Endothelial cell of umbilical vein (primary cell): Measurements from ENCODE around the gene PKD2L1. TPM values are rescaled to one million over a fixed set of nuclear protein-coding genes. Genes with fewer than 3 reads are reported as not detected.
A peak's percentile ranks its signal among the peaks of the same experiment; 100 is the strongest.
"Not testable (repeated sequence)": the region's sequence is repeated elsewhere in the genome, so short reads cannot be mapped to it uniquely, and the experiment has no call there.

Experiments used
- BruUV-seq: library from RNA; stranded (reverse); fragments of 400-500 nt; replicated peaks from 2 replicates; lab custom pipeline; 2021; lab: Mats Ljungman, UMichigan
- CTCF ChIA-PET: fragments of 300-600, 350-600 bp; sonication (Branson Sonifier 250); formaldehyde crosslinking; loops from one replicate; lab custom pipeline; 2021; ENCODE audit warnings: antibody characterized with exemption, inconsistent platforms; lab: Charles Lee
- POLR2A ChIA-PET: fragments of 300-600, 350-600 bp; sonication (Branson Sonifier 250); formaldehyde crosslinking; loops from one replicate; lab custom pipeline; 2021; ENCODE audit warnings: antibody characterized with exemption, inconsistent platforms; lab: Charles Lee
- DNase-seq: peaks from one replicate; pipeline ENCODE4 v3.0.0-alpha.2; 2011; ENCODE audit warnings: low read depth, low spot score
- FAIRE-seq: peaks from 2 replicates; lab custom pipeline; 2011; peaks lifted over from hg19 to GRCh38; lab: Jason Lieb, UNC
- H2AFZ ChIP-seq: 2 replicates; pipeline ENCODE4 v1.6.0; 2012; ENCODE audit warnings: low read depth, low read length, control low read depth, inconsistent platforms
- H3K27ac ChIP-seq: 2 replicates; pipeline ENCODE4 v1.5.1; 2011; ENCODE audit warnings: low read depth, mild to moderate bottlenecking, control low read depth, low read length, moderate library complexity; ENCODE audit not compliant: insufficient read depth
- H3K27me3 ChIP-seq, 2 experiments: 2 replicates each; pipeline versions ENCODE4 v1.6.0 to v1.6.1; 2011; ENCODE audit warnings: low read length in 2 of 2, mixed read lengths in 1 of 2; ENCODE audit not compliant: control insufficient read depth in 2 of 2, insufficient read depth in 2 of 2
- H3K36me3 ChIP-seq, 2 experiments: 2 replicates in 1 of 2; 3 replicates in 1 of 2; pipeline ENCODE4 v1.5.1; 2011; ENCODE audit warnings: low read length in 2 of 2, mild to moderate bottlenecking in 1 of 2, moderate library complexity in 1 of 2; ENCODE audit not compliant: control insufficient read depth in 2 of 2, insufficient read depth in 2 of 2; ENCODE audit errors: extremely low read depth in 1 of 2
- H3K4me1 ChIP-seq: 3 replicates; pipeline ENCODE4 v1.5.1; 2011; ENCODE audit warnings: mild to moderate bottlenecking, low read length; ENCODE audit not compliant: control insufficient read depth, insufficient read depth; ENCODE audit errors: extremely low read depth
- H3K4me2 ChIP-seq: 2 replicates; pipeline ENCODE4 v1.6.1; 2011; ENCODE audit warnings: low read length, control low read depth, mixed read lengths; ENCODE audit not compliant: insufficient read depth
- H3K4me3 ChIP-seq, 3 experiments: fragments of 200-600 bp in 1 of 3; sonication (generic), shearing (Covaris generic) in 1 of 3; replicated peaks in 1 of 3; 2 replicates each; pipeline ENCODE4 v1.5.1; 2011 to 2016; ENCODE audit warnings: control low read depth in 3 of 3, low read length in 3 of 3, mild to moderate bottlenecking in 2 of 3, inconsistent platforms in 1 of 3, low read depth in 1 of 3, moderate library complexity in 1 of 3; ENCODE audit not compliant: insufficient read depth in 1 of 3
- H3K79me2 ChIP-seq: 2 replicates; pipeline ENCODE4 v1.6.0; 2012; ENCODE audit warnings: low read length, inconsistent platforms; ENCODE audit not compliant: control insufficient read depth, insufficient read depth
- H3K9ac ChIP-seq: replicated peaks from 2 replicates; pipeline ENCODE3; 2011; ENCODE audit warnings: low read length, control low read depth; ENCODE audit not compliant: insufficient read depth; ENCODE audit errors: extremely low read depth
- H3K9me1 ChIP-seq: replicated peaks from 3 replicates; pipeline ENCODE4 v1.6.0; 2011; ENCODE audit warnings: mild to moderate bottlenecking, low read length; ENCODE audit not compliant: control insufficient read depth, insufficient read depth; ENCODE audit errors: extremely low read depth
- H3K9me3 ChIP-seq: replicated peaks from 2 replicates; pipeline ENCODE4 v1.5.1; 2012; ENCODE audit warnings: low read length, inconsistent platforms; ENCODE audit not compliant: control insufficient read depth, insufficient read depth
- H4K20me1 ChIP-seq: replicated peaks from 2 replicates; pipeline ENCODE3; 2011; ENCODE audit warnings: mild to moderate bottlenecking, low read length; ENCODE audit not compliant: control insufficient read depth, insufficient read depth; ENCODE audit errors: extremely low read depth
- CTCF ChIP-seq, 2 donors: IDR thresholded peaks; 1 replicate in 1 of 2; 2 replicates in 1 of 2; pipeline ENCODE4 v1.5.1; 2011; ENCODE audit warnings: low read length in 2 of 2, mild to moderate bottlenecking in 2 of 2, moderate library complexity in 2 of 2, control low read depth in 1 of 2, inconsistent platforms in 1 of 2, low read depth in 1 of 2; ENCODE audit not compliant: insufficient read depth in 1 of 2; ENCODE audit errors: extremely low read depth in 1 of 2
- EZH2 ChIP-seq: IDR thresholded peaks from 2 replicates; pipeline ENCODE4 v1.6.1; 2012; ENCODE audit warnings: borderline replicate concordance, low read depth, mild to moderate bottlenecking, moderate library complexity, low read length, inconsistent platforms; ENCODE audit not compliant: severe bottlenecking
- FOS ChIP-seq: IDR thresholded peaks from 2 replicates; pipeline ENCODE4 v1.6.1; 2011; ENCODE audit warnings: mild to moderate bottlenecking, low read length, moderate library complexity, borderline replicate concordance; ENCODE audit not compliant: insufficient read depth
- GATA2 ChIP-seq: IDR thresholded peaks from 2 replicates; pipeline ENCODE4 v1.7.0; 2011; ENCODE audit warnings: low read depth, mild to moderate bottlenecking, moderate library complexity, mixed read lengths, low read length; ENCODE audit not compliant: insufficient read length, insufficient read depth
- MAX ChIP-seq: IDR thresholded peaks from 2 replicates; pipeline ENCODE4 v1.6.1; 2011; ENCODE audit not compliant: insufficient read depth, insufficient read length
- MYC ChIP-seq: IDR thresholded peaks from one replicate; pipeline ENCODE4 v1.6.1; 2011; ENCODE audit warnings: mild to moderate bottlenecking, low read depth, low read length
- POLR2A ChIP-seq: IDR thresholded peaks from 2 replicates; pipeline ENCODE4 v1.6.1; 2012; ENCODE audit warnings: low read depth, mild to moderate bottlenecking, control low read depth, low read length
- POLR2AphosphoS5 ChIP-seq: IDR thresholded peaks from 2 replicates; pipeline ENCODE4 v1.6.1; 2012; ENCODE audit warnings: low read depth, mild to moderate bottlenecking, control low read depth, low read length, moderate library complexity; ENCODE audit not compliant: insufficient read depth
- dilution Hi-C: fragments of 300-500 bp; cut with MboI; formaldehyde crosslinking; loops from one replicate; pipeline ENCODE4 v1.15.0; 2019; ENCODE audit warnings: low sequenced_read_pairs; ENCODE audit not compliant: extremely low pct_ligation_motif_present
- intact Hi-C: fragments of 100-400 bp; cut with micrococcal nuclease; formaldehyde crosslinking; loops from one replicate; pipeline ENCODE4 v1.10.0; 2022
- polyA plus RNA-seq, 4 experiments: library from polyadenylated mRNA; depleted of rRNA in 3 of 4; stranded (reverse) in 3 of 4; unstranded in 1 of 4; fragments of >200 nt; gene quantifications; 2 replicates each; pipeline versions ENCODE4 v1.2.1 to v1.2.3, GENCODE V29; 2011 to 2012; ENCODE audit warnings: missing spikeins in 1 of 4
- total RNA-seq: library from RNA; stranded (reverse); gene quantifications from 2 replicates; pipeline ENCODE4 v1.2.3, GENCODE V29; 2021

PKD2L1 gene
- total and polyA plus RNA-seq, 2 donors (not counting 3 experiments of a cell fraction or from before 2014, with no cell fraction given), result not detected

GRCh38 chr10:100377830-100378229 lies 47.8 kb upstream of the PKD2L1 start:
- no peaks in the 10 kb centered on the region for H3K9me3 ChIP-seq
- dilution Hi-C loops, result no loop called here

GRCh38 chr10:100376656-100377055 lies 46.6 kb upstream of the PKD2L1 start:
- H3K79me2 ChIP-seq, H2AFZ ChIP-seq, H3K4me2 ChIP-seq, intact Hi-C loops, H3K9me1 ChIP-seq, DNase-seq, H3K9ac ChIP-seq, H3K27ac ChIP-seq, H3K36me3 ChIP-seq, H4K20me1 ChIP-seq, CTCF ChIA-PET, BruUV-seq, dilution Hi-C loops, H3K9me3 ChIP-seq, FAIRE-seq, H3K4me3 ChIP-seq, H3K27me3 ChIP-seq: not testable (repeated sequence)
- POLR2A ChIA-PET, result interaction anchor here (0.6 kb wide), 1 partner anchor 32 kb away, joined by 3 read pairs; no protein-coding TSS in a partner anchor
- H3K4me1 ChIP-seq, result peaks cover 32% of the 10 kb centered on the region

More at GRCh38 chr10:100377830-100378229, 47.8 kb upstream of the PKD2L1 start:
- BruUV-seq, result no TSS peak
- no peak overlapping the region for H3K27ac ChIP-seq
- ChIA-PET POLR2A (no interaction called here), CTCF (interaction anchor here (0.7 to 1.4 kb wide), 4 partner anchors 11 to 55 kb away, joined by 3 to 7 read pairs (median 4); no protein-coding TSS in a partner anchor)
- intact Hi-C loops, result no loop called here
- peak; percentile 8 for FAIRE-seq
- no peak overlapping the region for H3K4me2 ChIP-seq
- no peak overlapping the region for H3K9ac ChIP-seq
- TF ChIP-seq EZH2, result no peak
- TF ChIP-seq CTCF (IDR thresholded peaks at IDR 0.05; ENCODE audit: extremely low read depth in 1 of 2, insufficient read depth in 1 of 2, low read depth in 1 of 2, low read length in 2 of 2), result no peak
- TF ChIP-seq GATA2, result no peak
- no peak for TF ChIP-seq MYC
- TF ChIP-seq POLR2A, result no peak
- TF ChIP-seq FOS, result no peak
- no peak for TF ChIP-seq POLR2AphosphoS5
- TF ChIP-seq MAX, result no peak
- no peak overlapping the region for H2AFZ ChIP-seq
- H4K20me1 ChIP-seq, result no peaks in the 10 kb centered on the region
- peaks cover 0 to 4% of the 10 kb centered on the region in 2 experiments for H3K36me3 ChIP-seq
- no peak overlapping the region for H3K4me3 ChIP-seq
- peaks cover 23% of the 10 kb centered on the region for H3K4me1 ChIP-seq
- H3K27me3 ChIP-seq, result no peaks in the 10 kb centered on the region
- peaks cover 7% of the 10 kb centered on the region for H3K79me2 ChIP-seq
- no peaks in the 10 kb centered on the region for H3K9me1 ChIP-seq
- DNase-seq, result no peak
